Colon (tissue), 2 donors: ENCODE results near the gene TCAP.
"Not testable (repeated sequence)": the region's sequence is repeated elsewhere in the genome, so short reads cannot be mapped to it uniquely, and the experiment has no call there.

Source experiments
- FAIRE-seq: peaks from 2 replicates; lab custom pipeline; 2012; peaks lifted over from hg19 to GRCh38; lab: Jason Lieb, UNC
- donor health status: control.
- donor health status: control.

The TCAP gene

DNA sequence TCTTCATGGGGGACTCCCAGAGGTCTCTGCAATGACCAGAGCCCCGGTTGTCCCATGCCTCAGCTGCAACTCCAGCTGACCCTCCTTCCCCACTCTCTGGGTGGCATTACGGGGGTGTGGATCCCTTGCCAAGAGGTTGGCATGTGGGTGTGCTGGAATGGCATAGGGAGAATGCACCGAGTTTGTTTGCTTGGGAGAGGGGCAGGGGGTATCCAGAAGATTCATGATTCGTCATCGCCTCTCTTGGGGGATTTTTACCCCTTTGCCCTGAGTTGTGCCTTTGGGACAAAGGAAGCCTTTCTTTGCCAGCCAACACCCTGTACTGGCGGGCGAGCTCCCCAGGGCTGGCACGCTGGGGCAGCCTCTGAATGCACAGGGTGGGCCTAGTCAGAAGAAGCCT lies 41.2 kb downstream of the TCAP start:
- FAIRE-seq, result no peak

DNA sequence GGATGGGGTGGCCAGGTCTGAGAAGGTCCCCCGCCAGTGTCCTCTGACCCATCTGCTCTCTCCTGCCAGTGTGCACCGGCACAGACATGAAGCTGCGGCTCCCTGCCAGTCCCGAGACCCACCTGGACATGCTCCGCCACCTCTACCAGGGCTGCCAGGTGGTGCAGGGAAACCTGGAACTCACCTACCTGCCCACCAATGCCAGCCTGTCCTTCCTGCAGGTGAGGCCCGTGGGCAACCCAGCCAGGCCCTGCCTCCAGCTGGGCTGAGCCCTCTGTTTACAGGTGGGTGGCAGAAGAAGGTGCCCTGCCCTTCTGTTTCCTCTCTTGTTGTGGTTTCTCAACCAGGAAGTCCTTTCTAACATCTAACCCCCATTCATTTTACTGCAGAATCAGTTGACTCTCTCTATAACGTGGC lies 41.8 kb downstream of the TCAP start:
- FAIRE-seq, result no peak

DNA sequence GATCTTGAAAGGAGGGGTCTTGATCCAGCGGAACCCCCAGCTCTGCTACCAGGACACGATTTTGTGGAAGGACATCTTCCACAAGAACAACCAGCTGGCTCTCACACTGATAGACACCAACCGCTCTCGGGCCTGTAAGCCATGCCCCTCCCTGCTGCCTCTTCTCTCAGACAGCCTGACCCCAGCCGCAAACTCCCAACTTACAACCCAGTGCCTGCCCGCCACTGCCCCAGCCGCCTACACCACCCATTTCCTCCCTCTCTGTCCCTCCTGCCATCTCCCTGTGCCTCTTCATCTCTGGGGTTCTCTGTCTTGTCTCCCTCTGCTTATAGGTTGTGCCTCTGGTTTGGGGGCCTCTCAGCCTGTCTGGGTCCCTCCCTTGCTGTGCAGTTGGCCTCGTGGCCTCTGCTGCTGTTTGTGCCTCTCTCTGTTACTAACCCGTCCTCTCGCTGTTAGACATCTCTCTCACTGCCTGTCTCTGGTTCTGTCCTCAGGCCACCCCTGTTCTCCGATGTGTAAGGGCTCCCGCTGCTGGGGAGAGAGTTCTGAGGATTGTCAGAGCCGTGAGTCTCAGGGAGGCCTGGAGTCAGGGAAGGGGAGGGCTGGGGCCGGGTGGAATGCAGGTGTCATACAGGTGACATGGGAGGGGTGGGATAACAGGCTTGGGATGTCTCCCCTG lies 44.3 kb downstream of the TCAP start:
- no peak for FAIRE-seq

DNA sequence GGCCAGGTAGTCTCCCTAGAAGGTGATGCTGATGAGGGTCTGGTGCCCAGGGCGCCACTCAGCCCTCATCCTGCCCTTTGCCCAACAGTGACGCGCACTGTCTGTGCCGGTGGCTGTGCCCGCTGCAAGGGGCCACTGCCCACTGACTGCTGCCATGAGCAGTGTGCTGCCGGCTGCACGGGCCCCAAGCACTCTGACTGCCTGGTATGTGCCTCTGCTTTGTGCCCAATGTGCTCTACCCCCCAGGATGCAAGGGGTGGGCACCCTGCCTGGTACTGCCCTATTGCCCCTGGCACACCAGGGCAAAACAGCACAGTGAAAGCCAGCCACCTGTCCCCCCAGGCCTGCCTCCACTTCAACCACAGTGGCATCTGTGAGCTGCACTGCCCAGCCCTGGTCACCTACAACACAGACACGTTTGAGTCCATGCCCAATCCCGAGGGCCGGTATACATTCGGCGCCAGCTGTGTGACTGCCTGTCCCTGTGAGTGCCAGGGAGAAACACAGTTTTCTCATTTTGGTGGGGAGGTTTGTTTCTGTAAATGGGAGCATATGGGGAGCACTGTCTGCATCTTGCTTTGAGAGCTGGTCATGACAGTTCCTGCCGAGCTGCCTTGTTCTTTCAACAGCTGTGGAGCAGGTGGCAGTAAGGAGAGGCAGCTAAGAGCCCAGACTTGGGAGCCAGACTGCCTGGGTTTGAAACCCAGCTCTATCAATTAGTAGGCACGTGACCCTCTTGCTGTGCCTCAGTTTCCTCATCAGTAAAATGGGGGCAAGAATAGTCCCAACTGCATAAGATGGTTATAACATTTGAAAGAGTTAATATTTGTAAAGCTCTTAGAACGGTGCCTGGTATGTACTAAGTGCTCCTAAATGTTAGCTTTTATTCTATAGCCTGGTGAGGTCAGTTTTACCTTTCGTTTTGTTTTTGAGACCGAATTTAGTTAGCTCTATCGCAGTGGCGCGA lies 45.1 kb downstream of the TCAP start:
- no peak for FAIRE-seq

DNA sequence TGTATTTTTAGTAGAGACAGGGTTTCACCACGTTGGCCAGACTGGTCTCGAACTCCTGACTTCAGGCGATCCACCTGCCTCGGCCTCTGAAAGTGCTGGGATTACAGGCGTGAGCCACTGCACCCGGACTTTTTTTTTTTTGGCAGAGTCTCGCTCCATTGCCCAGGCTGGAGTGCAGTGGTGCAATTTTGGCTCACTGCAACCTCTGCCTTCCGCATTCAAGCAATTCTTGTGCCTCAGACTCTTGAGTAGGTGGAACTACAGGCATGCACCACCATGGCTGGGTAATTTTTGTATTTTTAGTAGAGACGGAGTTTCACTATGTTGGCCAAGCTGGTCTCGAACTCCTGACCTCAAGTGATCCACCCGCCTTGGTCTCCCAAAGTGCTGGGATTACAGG lies 45.9 kb downstream of the TCAP start:
- FAIRE-seq, result not testable (repeated sequence)

DNA sequence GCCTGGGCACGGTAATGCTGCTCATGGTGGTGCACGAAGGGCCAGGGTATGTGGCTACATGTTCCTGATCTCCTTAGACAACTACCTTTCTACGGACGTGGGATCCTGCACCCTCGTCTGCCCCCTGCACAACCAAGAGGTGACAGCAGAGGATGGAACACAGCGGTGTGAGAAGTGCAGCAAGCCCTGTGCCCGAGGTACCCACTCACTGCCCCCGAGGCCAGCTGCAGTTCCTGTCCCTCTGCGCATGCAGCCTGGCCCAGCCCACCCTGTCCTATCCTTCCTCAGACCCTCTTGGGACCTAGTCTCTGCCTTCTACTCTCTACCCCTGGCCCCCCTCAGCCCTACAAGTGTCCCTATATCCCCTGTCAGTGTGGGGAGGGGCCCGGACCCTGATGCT lies 46.7 kb downstream of the TCAP start:
- FAIRE-seq, result no peak

DNA sequence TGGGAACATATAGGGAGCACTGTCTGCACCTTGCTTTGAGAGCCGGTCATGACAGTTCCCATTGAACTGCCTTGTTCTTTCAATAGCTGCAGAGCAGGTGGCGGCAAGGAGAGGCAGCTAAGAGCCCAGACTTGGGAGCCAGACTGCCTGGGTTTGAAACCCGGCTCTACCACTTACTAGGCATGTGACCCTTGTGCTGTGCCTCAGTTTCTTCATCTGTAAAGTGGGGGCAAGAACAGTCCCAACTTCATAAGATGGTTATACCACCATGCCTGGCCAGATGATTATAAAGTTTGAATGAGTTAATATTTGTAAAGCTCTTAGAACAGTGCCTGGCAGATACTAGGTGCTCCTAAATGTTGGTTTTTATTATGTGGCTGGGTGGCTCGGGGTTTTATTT lies 49.1 kb downstream of the TCAP start:
- FAIRE-seq, result no peak

DNA sequence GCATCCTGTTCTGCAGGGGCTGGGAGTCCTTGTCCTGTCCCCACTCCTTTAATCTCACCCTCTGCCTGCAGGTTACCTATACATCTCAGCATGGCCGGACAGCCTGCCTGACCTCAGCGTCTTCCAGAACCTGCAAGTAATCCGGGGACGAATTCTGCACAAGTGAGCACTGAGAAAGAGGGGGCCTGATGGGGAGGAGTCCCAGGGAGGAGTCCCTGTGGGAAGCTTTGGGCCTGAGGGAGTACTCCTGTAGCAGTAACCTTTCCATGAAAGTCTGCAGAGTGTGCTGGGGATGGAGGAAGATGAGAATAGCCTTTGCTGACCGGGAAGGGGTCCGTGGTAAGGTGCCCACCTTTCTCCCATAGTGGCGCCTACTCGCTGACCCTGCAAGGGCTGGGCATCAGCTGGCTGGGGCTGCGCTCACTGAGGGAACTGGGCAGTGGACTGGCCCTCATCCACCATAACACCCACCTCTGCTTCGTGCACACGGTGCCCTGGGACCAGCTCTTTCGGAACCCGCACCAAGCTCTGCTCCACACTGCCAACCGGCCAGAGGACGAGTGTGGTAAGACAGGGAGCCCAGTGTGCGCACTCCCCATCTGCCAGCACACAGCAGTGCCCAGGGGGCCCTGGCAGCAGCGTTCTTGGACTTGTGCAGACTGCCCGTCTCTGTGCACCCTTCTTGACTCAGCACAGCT lies 50.4 kb downstream of the TCAP start:
- no peak for FAIRE-seq
